ENCODE results near the gene RFX2.

Gene RFX2

GRCh38 chr19:6100284-6100915 is 9.9 kb downstream of the RFX2 start:
- Histone ChIP-seq H3K4me3 (ENCODE audit: low read depth in 1 of 2, low read length in 1 of 2) (peak overlapping the region; percentile 64 to 65), H3K9me3 (no peaks in the 10 kb centered on the region), H3K27me3 (no peaks in the 10 kb centered on the region), H3K4me1 (ENCODE audit: control insufficient read depth in 1 of 2, insufficient read depth in 1 of 2, low read depth in 1 of 2, low read length in 1 of 2) (peaks cover 31 to 51% of the 10 kb centered on the region in 2 experiments), H3K27ac (peak overlapping the region; percentile 91), H3K36me3 (no peaks in the 10 kb centered on the region)
- peak; percentile 42 for TF ChIP-seq CTCF (IDR thresholded peaks at IDR 0.05)

DNA sequence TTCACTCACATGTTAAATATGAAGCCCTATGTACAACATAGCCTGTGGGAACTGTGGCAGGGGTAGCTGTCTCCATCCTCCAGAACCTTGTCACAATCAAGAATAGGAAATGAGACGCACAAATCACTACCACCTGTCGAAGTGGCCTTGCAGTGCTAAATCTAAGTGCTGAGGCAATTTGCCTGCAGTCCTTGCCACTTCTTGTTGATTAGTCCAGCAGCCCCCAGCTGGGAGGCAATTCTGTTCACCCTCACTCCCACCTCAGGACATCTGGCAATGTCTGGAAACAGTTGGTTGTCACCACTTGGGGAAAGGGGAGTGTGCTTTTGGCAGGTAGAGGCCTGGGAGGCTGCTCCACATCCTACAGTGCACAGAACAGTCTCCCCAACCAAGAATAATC is 10.7 kb downstream of the RFX2 start:
- H3K36me3 ChIP-seq = no peaks in the 10 kb centered on the region
- no peak for TF ChIP-seq CTCF (IDR thresholded peaks at IDR 0.05)
- H3K9me3 ChIP-seq = no peaks in the 10 kb centered on the region
- H3K27me3 ChIP-seq = no peaks in the 10 kb centered on the region
- H3K27ac ChIP-seq = peak overlapping the region; percentile 91
- H3K4me1 ChIP-seq (ENCODE audit: control insufficient read depth in 1 of 2, insufficient read depth in 1 of 2, low read depth in 1 of 2, low read length in 1 of 2) = peaks cover 23 to 43% of the 10 kb centered on the region in 2 experiments
- H3K4me3 ChIP-seq (ENCODE audit: low read depth in 1 of 2, low read length in 1 of 2) = peak overlapping the region; percentile 64 to 65

- H3K9me3 ChIP-seq = no peaks in the 10 kb centered on the region
- peak overlapping the region; percentile 91 for H3K27ac ChIP-seq
- H3K4me3 ChIP-seq (ENCODE audit: low read depth in 1 of 2, low read length in 1 of 2) = no peak overlapping the region
- H3K27me3 ChIP-seq = no peaks in the 10 kb centered on the region
- no peaks in the 10 kb centered on the region for H3K36me3 ChIP-seq
- H3K4me1 ChIP-seq (ENCODE audit: control insufficient read depth in 1 of 2, insufficient read depth in 1 of 2, low read depth in 1 of 2, low read length in 1 of 2) = peaks cover 17 to 38% of the 10 kb centered on the region in 2 experiments
- TF ChIP-seq CTCF (IDR thresholded peaks at IDR 0.05) = no peak
Observed at GRCh38 chr19:6099033-6099432, 11.3 kb downstream of the RFX2 start.

- Histone ChIP-seq H3K4me1 (ENCODE audit: control insufficient read depth in 1 of 2, insufficient read depth in 1 of 2, low read depth in 1 of 2, low read length in 1 of 2) (peaks cover 17 to 36% of the 10 kb centered on the region in 2 experiments), H3K9me3 (no peaks in the 10 kb centered on the region), H3K4me3 (ENCODE audit: low read depth in 1 of 2, low read length in 1 of 2) (no peak overlapping the region), H3K27me3 (no peaks in the 10 kb centered on the region), H3K27ac (no peak overlapping the region), H3K36me3 (no peaks in the 10 kb centered on the region)
- TF ChIP-seq CTCF (IDR thresholded peaks at IDR 0.05) = no peak
Observed at GRCh38 chr19:6098574-6098973, 11.7 kb downstream of the RFX2 start.

GRCh38 chr19:6097911-6098310 is 12.4 kb downstream of the RFX2 start:
- Histone ChIP-seq H3K27ac (no peak overlapping the region), H3K27me3 (no peaks in the 10 kb centered on the region), H3K4me1 (ENCODE audit: control insufficient read depth in 1 of 2, insufficient read depth in 1 of 2, low read depth in 1 of 2, low read length in 1 of 2) (peaks cover 17 to 36% of the 10 kb centered on the region in 2 experiments), H3K4me3 (ENCODE audit: low read depth in 1 of 2, low read length in 1 of 2) (no peak overlapping the region), H3K9me3 (no peaks in the 10 kb centered on the region), H3K36me3 (no peaks in the 10 kb centered on the region)
- TF ChIP-seq CTCF (IDR thresholded peaks at IDR 0.05) = no peak
